ENCODE results near the gene LIM2.

LIM2 gene

DNA sequence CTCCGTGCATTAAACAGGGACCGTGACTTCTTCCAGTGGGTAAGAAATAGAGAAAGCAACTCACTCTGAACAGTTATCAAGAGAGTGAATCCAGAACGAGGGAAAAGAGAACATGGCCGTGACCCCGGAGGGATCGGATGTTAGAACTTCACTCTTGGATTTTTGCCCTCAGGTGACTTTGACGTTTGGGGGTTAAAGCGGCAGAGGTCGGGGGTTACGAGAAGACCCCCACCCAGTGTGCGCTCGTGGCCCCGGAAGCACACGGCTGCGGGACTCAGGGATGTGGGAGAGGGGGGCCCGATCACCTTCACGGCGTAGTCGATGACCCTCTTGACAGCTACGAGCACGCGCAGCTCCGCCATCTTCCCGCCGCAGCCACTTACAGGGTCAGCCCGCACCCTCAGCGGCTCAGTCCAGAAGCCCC lies 21.8 kb downstream of the LIM2 start, which contains the start of gene ETFB:
TSS of gene ETFB (minus strand) at position 424 of the 424 bp plus-strand sequence. CDS start at position 362, 62 bp downstream.
- no peak for DNase-seq (ENCODE audit: low spot score)

DNA sequence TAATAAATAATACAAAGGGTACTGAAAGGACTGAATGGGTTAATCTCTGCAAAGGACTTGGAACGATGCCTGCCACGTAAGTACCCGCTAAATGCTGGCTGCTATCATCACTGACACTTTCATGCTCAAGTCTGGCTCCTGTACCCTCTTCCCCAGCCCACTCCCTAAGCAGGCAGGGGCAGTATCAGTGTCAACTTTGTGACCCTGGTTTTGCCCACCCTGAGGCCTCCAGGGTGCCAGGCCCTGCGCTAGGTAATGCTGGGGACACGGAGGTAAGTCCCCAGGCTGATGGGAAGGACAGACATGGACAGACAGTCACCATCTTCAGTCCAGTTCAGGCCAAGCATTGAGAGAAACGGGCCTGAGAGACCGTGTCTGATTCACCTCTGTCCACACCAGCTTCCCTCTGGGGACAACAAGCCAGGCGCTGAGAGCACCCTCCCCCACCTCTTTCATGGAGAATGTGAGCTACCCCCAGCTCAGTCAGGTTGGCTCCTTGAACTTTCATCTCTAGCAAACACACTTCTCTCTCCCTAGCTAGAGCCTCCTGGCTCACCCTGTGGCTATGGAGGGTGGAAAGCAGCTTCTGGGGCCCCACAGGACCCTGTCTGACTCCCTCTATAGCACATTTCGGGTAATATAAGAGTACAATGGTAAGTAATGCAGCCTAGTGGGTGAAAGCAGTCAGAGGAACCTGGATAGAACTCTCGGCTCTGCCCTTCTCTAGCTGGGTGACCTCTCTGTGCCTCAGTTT lies 22.4 kb downstream of the LIM2 start:
- DNase-seq (ENCODE audit: low spot score), result no peak

DNA sequence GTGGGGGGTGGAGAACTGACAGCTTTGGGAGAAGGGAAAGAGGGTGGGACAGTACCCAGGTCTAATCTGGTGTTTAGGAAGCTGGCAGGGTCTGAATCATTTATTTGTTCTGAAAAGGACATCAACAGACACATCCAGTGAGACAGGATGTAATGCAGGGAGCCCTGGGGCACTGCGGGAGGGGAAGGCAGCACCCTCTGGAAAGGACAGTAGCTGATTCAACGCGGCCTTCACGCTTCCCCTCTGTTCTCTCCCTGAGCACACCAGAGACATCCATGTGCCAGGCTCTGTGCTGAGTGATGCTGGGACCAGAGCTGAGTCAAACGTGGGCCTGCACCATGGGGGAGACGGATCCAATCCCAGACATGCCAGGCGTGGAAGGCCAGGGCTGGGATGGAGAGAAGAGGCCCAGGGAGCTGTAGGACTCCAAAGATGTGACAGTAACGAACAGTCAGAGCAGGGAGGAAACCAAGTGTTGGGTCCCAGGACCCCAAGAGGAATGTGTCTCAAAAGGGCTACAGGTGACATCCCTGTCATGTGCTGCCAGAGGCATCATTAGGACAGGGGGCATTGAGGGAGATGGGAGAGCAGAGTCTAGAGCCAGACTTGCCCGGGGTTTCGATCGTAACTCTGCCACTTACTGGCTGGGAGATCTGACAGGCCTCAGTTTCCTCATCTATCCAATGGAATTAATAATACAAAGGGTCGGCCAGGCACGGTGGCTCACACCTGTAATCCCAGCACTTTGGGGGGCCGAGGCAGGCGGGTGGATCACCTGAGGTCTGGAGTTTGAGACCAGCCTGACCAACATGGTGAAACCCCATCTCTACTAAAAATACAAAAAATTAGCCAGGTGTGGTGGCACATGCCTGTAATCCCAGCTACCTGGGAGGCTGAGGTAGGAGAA lies 23.3 kb downstream of the LIM2 start:
- no peak for DNase-seq (ENCODE audit: low spot score)

DNA sequence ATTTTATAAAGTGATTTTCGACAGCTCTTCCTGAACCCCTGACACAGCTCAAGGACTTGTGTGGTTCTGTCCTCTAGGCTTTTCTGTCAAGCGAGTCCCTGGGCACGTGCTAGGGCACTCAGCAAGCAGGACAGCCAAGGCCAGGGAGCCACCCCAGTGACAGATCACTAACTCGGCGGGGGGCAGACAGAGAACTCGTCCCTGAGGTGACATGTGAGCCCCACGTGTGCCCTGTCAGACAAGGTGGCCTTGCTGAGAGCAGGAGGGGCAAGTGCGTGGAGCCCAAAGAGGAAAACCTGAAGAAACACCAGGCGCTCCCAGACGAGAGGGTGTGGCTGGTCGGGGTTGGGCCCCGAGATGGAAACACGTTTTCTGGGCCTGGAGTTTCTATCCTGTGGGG lies 26.5 kb downstream of the LIM2 start:
- DNase-seq (ENCODE audit: low spot score), result no peak

DNA sequence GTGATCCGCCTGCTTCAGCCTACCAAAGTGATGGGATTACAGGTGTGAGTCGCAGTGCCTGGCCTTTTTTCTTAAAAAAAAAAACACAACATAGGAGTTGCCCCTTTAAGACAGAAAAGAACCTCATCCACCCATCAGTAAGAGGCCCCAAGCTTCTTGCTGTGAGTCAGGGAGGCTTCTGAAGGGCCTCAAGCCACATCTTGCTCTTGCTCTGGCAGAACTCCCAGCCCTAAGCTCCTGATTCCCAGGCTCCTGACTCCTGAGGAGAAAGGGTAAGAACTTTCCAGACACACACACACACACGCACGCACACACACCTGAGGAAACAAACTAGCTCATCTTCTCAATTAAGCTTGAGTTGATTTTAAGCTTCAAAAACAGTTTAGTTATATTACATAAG lies 28.5 kb downstream of the LIM2 start:
- no peak for DNase-seq (ENCODE audit: low spot score)

DNA sequence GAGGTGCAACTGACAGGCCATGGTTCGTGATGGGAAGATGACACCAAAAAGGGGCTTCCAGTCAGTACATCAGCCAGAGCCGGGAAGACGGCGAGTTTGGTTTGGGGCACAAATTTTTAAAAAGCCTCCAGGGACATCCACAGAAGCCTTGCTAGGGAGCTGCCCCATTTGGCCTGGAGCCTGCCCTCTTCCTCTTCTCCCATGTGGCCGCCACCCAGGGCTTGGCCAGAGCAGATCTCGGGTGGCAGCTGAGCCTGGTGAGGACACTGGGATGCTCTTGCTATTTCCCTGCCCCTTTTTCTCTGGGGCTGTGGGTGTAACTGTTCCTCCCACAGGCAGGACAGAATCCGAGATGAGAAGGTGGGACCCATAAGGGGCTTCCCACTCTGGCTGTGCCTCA lies 29.8 kb downstream of the LIM2 start:
- DNase-seq (ENCODE audit: low spot score), result no peak

DNA sequence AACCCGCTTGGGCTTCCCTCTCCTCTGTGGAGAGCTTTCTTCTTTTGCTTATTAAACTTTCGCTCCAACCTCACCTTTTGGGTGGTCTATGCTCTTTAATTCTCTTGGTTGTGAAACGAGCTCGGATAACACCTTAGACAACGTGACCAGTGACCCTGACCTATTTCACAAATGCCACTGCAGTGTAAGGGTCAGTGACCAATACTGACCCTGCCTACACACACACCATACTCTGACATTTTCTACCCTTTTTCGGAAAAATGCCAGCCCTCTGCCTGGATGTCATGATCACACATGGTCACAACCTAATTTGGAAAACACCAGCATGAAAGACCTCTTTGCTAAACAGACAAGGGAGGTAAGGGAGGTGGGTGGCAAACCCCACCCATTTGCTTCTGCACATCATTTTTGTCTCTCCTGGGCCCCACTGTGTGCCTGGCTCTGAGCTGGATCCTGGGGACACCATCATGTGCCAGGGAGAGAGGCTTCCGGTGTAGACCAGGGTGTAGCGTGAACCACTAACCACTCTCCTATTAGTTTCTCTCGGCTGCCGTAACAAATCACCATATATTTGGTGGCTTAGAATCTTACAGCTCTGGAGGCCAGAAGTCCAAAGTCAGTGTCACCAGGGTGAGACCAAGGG lies 31.5 kb downstream of the LIM2 start:
- no peak for DNase-seq (ENCODE audit: low spot score)

DNA sequence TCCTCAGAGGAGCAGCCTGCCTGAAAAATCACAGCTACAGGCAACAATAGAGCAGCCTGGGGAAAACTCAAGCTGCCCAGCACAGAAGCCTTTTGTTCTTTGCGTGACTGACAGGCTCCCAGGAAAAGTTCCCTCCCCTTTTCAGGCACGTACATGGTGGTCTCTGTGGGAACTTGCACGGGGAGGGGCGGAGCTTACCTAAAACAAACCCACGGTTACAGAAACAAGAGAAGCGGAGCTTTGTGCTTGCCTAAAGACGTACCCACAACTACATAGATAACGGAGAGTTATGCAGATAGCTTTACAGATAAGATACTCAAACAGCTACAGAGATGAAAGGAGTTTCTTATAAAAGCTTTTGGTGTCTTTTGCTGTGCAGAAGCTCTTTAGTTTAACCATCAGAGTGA lies 33.0 kb downstream of the LIM2 start:
- DNase-seq (ENCODE audit: low spot score), result peak; percentile 63

DNA sequence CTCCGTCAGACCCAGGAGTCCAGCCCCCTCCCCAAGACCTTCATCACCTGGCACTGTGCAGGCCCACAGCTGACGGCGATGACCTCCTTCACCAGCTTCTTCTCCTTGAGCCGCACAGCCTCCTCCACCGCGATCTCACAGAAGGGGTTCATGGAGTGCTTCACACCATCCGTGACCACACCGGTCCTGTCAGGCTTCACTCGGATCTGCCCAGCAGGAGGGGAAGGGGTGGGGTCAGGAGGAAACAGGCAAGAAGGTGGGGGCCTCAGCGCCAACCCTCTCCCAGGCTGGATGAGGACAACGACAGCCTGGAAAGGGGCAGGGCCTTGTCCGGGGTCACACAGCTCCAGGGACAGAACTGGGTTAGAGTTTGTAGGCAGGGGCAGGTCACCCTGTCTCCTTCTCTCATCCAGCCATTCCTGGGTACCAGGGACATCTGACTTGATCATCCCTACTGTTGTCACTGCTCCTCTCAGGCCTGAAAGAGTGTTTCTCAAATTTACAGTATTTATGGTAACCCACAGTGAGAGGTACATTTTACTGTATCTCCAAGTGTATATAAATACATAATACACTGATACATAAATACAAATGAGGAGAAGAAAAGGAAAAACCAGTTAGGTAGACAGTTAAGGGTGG lies 33.6 kb downstream of the LIM2 start:
- DNase-seq (ENCODE audit: low spot score), result peak; percentile 33

DNA sequence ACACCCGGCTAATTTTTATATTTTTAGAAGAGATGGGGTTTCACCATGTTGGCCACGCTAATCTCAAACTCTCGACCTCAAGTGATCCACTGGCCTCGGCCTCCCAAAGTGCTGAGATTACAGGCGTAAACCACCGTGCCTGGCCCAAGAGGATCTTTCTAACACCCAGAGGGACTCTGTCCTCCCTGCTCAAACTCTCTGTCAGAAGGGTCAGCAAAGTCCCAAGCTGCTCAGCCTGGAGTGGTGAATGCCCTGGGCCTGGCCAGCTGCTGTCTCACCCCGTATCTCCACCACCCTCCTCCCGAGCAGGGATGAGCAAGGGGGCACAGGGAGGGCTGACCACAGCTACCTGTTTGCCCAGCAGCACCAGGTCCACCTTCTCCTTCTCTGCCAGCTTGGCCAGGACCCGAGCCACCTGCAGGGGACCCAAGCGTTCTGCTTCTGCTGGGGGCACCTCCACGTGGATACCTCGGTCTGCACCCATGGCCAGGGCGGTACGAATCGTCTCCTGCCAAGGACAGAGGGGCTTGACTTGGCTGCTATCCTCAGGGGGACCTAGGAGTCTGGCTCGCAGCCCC lies 34.9 kb downstream of the LIM2 start:
- no peak for DNase-seq (ENCODE audit: low spot score)

DNA sequence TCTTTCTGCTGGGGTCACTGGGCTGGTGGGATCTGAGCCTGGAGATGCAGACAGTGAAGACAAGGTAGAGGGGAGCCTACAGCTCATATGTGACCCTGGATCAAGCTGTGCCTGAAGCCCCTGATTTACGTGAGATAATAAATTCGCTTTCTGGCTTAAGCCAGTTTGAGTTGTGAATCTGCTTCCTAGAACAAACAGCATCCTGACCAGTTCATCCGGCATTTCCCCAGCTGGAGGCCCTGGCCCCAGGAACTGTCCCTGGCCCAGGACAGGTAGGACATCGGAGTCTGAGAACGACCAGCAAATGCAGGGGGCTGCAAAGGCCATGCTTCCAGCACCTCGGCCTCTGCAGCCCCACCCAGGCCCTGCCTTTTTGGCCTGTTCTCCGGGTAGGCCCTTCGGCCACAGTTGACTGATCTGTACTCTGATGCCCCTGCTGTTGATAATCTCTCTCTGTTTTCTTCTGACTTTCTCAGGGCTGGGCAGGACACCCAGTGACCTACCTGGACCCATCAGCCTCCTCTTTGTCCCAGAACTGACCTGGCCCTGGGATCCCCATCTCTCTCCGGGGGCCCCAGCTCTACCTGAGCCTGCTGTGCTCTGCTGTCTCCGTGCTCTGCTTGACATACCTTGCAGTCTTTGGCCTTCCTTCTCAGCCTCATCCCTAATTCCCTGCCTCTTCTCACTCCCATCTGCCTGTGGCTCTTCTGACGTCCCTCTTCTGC lies 36.3 kb downstream of the LIM2 start:
- no peak for DNase-seq (ENCODE audit: low spot score)

DNA sequence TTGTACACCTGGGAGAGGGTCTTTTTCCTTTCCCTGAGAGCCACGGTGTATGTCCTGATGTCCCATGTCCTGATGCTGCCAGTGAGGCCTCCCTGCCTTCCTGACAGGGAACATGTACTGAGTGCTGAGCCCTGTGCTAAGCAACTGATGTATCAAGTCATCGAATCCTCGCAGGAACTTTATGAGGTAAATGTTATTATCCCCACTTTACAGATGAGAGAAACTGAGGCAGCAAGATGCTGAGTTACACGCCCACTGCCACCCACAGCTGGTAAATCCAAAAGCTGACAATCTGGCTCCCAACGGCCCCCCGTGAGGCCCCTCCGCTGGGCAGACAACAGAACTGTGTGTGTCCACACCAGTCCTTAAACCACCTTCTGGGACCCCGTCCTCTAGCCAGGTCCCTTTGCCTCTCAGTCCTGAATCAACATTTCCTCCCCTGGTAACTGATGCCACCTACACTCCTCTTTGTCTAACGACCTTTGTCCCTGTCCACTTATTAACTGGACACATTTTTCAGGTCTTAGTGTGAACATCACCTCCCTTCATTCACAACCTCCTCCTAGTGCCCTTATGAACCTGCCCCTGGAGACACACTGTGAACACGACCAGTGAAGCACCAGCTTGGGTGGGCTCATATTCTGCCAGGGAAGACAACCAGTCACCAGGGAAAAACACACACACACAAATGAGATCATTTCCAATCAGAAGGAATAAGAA lies 40.4 kb downstream of the LIM2 start:
- no peak for DNase-seq (ENCODE audit: low spot score)

DNA sequence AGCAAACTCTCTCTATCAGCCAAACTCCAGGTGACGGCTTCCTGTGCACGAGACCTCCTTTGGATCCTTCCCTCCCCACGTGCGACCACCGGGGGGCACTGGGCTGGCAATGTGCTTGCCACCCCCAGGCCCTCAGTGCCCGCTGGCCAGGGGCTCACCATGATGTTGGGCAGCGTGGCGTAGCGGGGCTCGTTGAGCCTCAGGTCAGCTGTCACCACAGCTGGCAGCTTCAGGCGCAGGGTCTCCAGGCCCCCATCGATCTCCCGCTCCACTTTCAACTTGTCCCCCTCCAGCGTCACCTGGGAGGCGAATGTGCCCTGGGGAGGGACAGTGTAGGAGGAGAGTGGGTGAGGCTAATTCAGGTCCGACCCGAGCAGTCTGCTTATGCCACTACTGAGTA lies 41.0 kb downstream of the LIM2 start:
- no peak for DNase-seq (ENCODE audit: low spot score)

DNA sequence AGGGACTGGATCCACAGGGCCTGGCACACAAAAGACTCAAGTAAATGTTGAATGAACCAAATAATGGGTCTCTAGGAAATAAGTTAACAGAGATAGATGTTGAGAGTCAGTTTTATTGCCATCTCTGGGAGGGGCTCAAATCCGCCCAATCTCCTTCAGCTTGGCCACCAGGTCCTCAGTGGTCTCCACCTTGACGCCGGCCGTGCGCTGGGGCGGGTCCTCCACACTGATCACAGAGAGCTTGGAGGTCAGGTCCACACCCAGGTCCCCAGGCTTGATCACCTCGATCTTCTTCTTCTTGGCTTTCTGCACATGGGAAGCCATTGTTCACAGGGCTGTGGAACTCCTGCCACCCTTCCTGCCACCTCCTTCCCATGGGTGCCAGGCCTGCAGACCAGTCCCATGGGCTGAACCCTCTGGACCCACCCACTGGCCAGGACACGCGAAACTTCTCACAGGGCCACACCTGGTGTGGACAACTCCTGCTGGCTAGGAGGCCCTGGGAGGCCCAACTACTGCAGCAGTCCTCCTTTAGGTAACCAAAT lies 42.6 kb downstream of the LIM2 start:
- no peak for DNase-seq (ENCODE audit: low spot score)

DNA sequence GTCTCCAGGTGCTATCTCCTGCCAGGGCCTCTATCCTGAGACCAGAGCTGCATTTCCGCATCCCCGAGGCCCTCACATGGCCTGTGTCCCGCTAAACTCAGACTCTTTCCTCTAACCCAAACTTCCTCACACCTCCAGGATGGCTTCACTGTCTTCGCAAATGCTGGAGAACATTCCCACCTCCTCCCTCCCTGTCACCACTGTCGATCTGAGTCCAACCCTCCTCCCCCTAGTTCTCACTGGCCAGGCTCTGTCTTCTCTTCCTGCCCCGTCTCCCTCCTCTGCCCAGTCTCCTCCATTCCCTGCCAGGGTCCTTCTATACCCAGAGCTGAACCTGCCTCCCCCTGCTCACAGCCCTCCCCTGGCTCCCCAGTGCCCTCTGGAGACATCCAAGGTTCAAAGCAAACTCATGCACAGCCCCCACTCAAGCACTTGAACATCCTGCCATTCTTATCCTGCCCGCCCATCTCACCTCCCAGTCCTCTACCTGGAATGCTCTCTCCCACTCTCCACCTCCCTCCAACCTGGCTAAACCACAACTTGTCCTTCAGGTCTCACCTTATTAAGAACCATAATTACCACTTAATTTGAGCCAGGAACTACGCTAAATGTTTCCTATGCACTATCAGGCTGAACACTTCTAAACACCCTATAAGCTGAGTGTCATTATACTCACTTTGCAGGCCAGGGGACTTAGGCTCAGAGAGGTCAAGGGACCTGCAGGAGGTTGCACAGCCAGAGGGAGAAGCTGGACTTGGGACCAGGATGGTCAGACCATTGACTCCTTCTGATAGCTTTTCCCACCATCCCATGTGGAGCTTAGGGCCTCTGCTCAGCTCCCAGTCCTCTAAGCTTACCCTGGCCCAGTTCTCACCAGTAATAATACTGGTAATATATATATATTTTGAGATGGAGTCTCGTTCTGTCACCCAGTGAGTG lies 44.9 kb downstream of the LIM2 start:
- no peak for DNase-seq (ENCODE audit: low spot score)

DNA sequence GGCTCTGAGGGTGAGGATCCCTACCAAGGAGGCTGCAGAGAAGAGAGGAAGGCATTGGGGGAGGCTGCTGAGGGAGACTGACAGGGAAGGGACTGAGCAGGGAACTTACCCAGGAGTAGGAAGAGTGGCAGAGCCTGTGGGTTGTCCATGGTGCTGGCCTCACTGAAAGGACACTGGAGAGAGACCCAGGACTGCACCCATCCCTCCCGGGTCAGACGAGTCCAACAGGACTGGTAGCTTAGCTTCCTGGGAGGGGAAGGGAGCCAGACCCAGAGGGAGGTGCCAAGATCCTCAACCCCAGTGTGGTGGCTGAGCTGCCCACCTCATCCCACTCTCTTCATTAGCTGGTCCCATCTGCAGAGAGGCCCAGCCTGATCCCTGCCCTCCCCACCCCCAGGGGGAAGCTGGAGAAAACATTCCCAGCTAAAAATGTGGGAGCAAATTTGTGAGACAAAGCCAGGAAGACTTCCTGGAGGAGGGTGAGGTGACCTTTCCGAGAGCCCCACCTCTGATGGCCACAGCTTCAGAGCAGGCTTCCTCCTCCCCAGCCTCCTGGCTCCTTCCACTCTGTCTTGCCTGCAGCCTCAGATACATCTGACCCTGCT lies 45.7 kb downstream of the LIM2 start, which contains the start of gene VSIG10L:
TSS of gene VSIG10L (minus strand) at position 164 of the 605 bp plus-strand sequence. CDS start at position 149, 15 bp downstream.
- no peak for DNase-seq (ENCODE audit: low spot score)

DNA sequence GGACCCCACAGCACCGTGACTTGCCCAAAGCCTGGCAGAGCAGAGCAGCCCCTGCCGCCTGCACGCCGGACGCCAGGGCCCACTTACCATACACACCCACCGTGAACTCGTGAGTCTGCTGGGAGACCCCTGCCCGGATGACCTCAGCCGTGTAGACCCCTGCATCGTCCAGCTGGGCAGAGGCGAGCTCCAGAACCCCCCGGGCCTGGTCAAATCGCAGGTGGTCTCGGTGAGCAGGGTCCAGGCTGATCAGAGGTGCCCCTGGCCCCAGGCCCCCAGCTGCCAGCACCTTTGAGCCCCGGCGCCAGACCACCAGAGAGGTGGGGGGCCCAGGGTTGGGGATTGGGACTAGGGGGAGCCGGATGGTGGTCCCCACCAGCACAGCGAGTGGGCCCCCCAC lies 46.7 kb downstream of the LIM2 start:
- DNase-seq (ENCODE audit: low spot score), result no peak

Measured in SK-N-DZ (cell line).